ENCODE results near the gene ZSWIM8.

- TF ChIP-seq POLR2A (IDR thresholded peaks at IDR 0.05) = no peak
- TF ChIP-seq CTCF (IDR thresholded peaks at IDR 0.05) = no peak
Observed at GRCh38 chr10:73800560-73801252, 15.3 kb downstream of the ZSWIM8 start.
